PC-9 (cell line): ENCODE results near the gene ANKS1B. TPM values are rescaled to one million over a fixed set of nuclear protein-coding genes. Genes with fewer than 3 reads are reported as not detected.

Source experiments
- BruUV-seq: library from RNA; stranded (reverse); fragments of 400-500 nt; replicated peaks from 2 replicates; lab custom pipeline; 2021; lab: Mats Ljungman, UMichigan
- CTCF ChIA-PET: fragments of 300-600 bp; sonication (Branson Sonifier 250); formaldehyde crosslinking; loops from one replicate; lab custom pipeline; 2022; ENCODE audit warnings: antibody characterized with exemption; lab: Charles Lee
- POLR2A ChIA-PET: fragments of 300-600 bp; sonication (Branson Sonifier 250); formaldehyde crosslinking; loops from one replicate; lab custom pipeline; 2022; ENCODE audit warnings: antibody characterized with exemption; ENCODE audit not compliant: unreplicated experiment; lab: Charles Lee
- DNase-seq, 2 experiments: peaks; one replicate each; pipeline versions ENCODE4 v3.0.0 to v3.0.0-alpha.2; 2015 to 2022; ENCODE audit warnings: mixed read lengths in 1 of 2
- H2AFZ ChIP-seq: fragments of 200-600 bp; sonication (generic); 2 replicates; pipeline ENCODE4 v1.8.1; 2017; ENCODE audit warnings: antibody characterized with exemption
- H3F3A ChIP-seq: fragments of 200-600 bp; sonication (generic); 2 replicates; pipeline ENCODE4 v1.8.1; 2017; ENCODE audit warnings: antibody characterized with exemption, mild to moderate bottlenecking, low read depth; ENCODE audit not compliant: insufficient read depth
- H3K27ac ChIP-seq: fragments of 200-600 bp; sonication (generic); 2 replicates; pipeline ENCODE4 v1.6.1; 2016; ENCODE audit warnings: mixed run types
- H3K27me3 ChIP-seq: fragments of 200-600 bp; sonication (generic); 2 replicates; pipeline ENCODE4 v1.6.1; 2016; ENCODE audit warnings: low read depth, mixed run types; ENCODE audit not compliant: insufficient read depth
- H3K36me3 ChIP-seq: fragments of 200-600 bp; sonication (generic); 2 replicates; pipeline ENCODE4 v1.6.1; 2016; ENCODE audit warnings: low read depth, mixed run types
- H3K4me1 ChIP-seq: fragments of 200-600 bp; sonication (generic); replicated peaks from 2 replicates; pipeline ENCODE4 v1.6.1; 2016; ENCODE audit warnings: mixed run types; ENCODE audit not compliant: insufficient read depth
- H3K4me2 ChIP-seq: fragments of 200-600 bp; sonication (generic); 2 replicates; pipeline ENCODE4 v1.6.1; 2017; ENCODE audit warnings: mixed run types
- H3K4me3 ChIP-seq: fragments of 200-600 bp; sonication (generic); 2 replicates; pipeline ENCODE4 v1.6.1; 2016; ENCODE audit warnings: mixed run types
- H3K79me2 ChIP-seq: fragments of 200-600 bp; sonication (generic); 2 replicates; pipeline ENCODE4 v1.6.1; 2017; ENCODE audit warnings: low read depth, mixed run types
- H3K9me2 ChIP-seq: fragments of 200-600 bp; sonication (generic); 2 replicates; pipeline ENCODE4 v1.8.1; 2017; ENCODE audit warnings: mild to moderate bottlenecking; ENCODE audit not compliant: insufficient read depth
- H3K9me3 ChIP-seq: fragments of 200-600 bp; sonication (generic); 2 replicates; pipeline ENCODE4 v1.8.1; 2016; ENCODE audit warnings: low read depth; ENCODE audit not compliant: insufficient read depth
- H4K20me1 ChIP-seq: fragments of 200-600 bp; sonication (generic); 2 replicates; pipeline ENCODE4 v1.8.1; 2017; ENCODE audit not compliant: insufficient read depth
- EZH2 ChIP-seq: fragments of 200-600 bp; sonication (generic); IDR thresholded peaks from 2 replicates; pipeline ENCODE4 v1.8.0; 2017; ENCODE audit warnings: antibody characterized with exemption, low read depth
- intact Hi-C: fragments of 100-400 bp; cut with micrococcal nuclease; formaldehyde crosslinking; loops from one replicate; pipeline ENCODE4 v1.10.0; 2022; ENCODE audit not compliant: unreplicated experiment
- total RNA-seq: library from RNA; stranded (reverse); gene quantifications from 2 replicates; pipeline ENCODE4 v1.2.3, GENCODE V29; 2021
- TF ChIP-seq, protein P1 (sequence below): fragments of 200-600 bp; sonication (generic); conservative IDR thresholded peaks from 2 replicates; pipeline ENCODE4 v1.6.1; 2017; ENCODE audit warnings: mixed run types, antibody characterized with exemption, mild to moderate bottlenecking, moderate library complexity

The ANKS1B gene
- total RNA-seq, 1 experiment from 2014 or later, result not detected

DNA sequence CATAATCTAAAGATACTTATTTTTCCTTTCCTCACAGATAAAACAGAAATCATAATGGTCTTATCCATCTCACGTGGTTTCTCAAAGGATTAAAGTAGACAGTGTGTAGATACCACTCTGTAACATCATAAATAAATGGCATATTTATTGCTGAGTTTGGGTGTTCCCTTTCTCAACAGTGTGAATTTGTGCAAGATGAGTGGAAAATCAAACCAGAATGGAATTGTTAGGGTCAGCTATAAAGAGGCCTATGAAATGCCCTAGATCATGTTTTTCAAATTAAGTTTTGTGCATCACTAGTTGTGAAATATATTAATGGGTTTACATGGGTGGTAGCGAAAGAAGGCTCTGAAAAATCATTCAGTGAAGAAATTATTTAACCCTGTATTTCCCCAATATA lies 553.5 kb downstream of the ANKS1B start:
- no peak overlapping the region for H3K4me3 ChIP-seq
- BruUV-seq, result no TSS peak
- H3K4me2 ChIP-seq, result no peak overlapping the region
- no peak overlapping the region for H3K27ac ChIP-seq
- POLR2A ChIA-PET, result no interaction called here
- CTCF ChIA-PET, result no interaction called here
- TF ChIP-seq, protein P1, sequence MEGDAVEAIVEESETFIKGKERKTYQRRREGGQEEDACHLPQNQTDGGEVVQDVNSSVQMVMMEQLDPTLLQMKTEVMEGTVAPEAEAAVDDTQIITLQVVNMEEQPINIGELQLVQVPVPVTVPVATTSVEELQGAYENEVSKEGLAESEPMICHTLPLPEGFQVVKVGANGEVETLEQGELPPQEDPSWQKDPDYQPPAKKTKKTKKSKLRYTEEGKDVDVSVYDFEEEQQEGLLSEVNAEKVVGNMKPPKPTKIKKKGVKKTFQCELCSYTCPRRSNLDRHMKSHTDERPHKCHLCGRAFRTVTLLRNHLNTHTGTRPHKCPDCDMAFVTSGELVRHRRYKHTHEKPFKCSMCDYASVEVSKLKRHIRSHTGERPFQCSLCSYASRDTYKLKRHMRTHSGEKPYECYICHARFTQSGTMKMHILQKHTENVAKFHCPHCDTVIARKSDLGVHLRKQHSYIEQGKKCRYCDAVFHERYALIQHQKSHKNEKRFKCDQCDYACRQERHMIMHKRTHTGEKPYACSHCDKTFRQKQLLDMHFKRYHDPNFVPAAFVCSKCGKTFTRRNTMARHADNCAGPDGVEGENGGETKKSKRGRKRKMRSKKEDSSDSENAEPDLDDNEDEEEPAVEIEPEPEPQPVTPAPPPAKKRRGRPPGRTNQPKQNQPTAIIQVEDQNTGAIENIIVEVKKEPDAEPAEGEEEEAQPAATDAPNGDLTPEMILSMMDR, result no peak
- no peak for TF ChIP-seq EZH2
- H3K36me3 ChIP-seq, result no peaks in the 10 kb centered on the region
- no peaks in the 10 kb centered on the region for H3K27me3 ChIP-seq
- no peaks in the 10 kb centered on the region for H4K20me1 ChIP-seq
- H3F3A ChIP-seq, result no peaks in the 10 kb centered on the region
- no peak for DNase-seq
- intact Hi-C loops, result no loop called here
- no peaks in the 10 kb centered on the region for H3K9me3 ChIP-seq
- H2AFZ ChIP-seq, result no peak overlapping the region
- no peaks in the 10 kb centered on the region for H3K4me1 ChIP-seq
- no peaks in the 10 kb centered on the region for H3K79me2 ChIP-seq
- H3K9me2 ChIP-seq, result no peaks in the 10 kb centered on the region

DNA sequence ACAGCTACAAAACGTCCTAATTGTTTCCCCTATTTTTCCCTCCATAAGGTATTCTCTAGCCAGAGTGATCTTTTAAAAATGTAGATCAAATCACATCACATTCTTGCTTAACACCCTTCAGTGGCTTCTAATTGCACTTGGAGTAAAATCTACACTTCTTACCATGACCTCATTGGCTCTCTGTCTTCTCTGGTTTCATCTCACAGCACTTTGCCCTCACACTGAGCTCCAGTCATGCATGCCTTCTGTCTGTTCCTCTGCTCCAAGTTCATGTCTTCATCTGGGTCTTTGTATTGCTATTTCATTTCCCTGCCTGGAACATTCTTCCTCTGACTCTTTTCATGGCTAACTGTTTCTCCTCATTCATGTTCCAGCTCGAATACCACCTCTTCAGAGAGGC lies 557.6 kb downstream of the ANKS1B start:
- Histone ChIP-seq H3F3A (no peaks in the 10 kb centered on the region), H2AFZ (no peak overlapping the region), H3K9me3 (no peaks in the 10 kb centered on the region), H3K4me1 (no peaks in the 10 kb centered on the region), H3K79me2 (no peaks in the 10 kb centered on the region), H3K4me3 (no peak overlapping the region), H3K36me3 (no peaks in the 10 kb centered on the region), H3K4me2 (no peak overlapping the region), H3K27ac (no peak overlapping the region), H4K20me1 (no peaks in the 10 kb centered on the region), H3K9me2 (no peaks in the 10 kb centered on the region), H3K27me3 (no peaks in the 10 kb centered on the region)
- no peak for DNase-seq
- TF ChIP-seq, protein P1, result no peak
- TF ChIP-seq EZH2, result no peak
- CTCF ChIA-PET, result no interaction called here
- no TSS peak for BruUV-seq
- POLR2A ChIA-PET, result no interaction called here
- intact Hi-C loops, result no loop called here

DNA sequence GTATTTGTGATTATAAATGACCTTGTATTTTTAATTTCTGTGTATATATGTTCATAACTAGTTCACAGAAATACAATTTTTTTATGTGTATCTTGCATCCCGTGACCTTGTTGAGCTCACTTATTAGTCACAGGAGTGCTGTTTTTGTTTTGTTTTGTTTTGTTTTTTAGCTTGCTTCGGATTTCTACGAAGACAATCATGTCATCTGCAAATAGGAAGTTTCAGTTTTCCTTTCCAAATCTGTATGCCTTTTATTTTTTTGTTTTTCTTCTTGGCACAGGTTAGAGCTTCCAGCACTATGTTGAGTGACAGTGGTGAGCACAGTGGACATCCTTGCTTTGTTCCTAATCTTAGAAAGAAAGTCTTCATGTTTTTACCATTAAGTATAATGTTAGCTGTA lies 566.4 kb downstream of the ANKS1B start:
- TF ChIP-seq, protein P1, result no peak
- no peak for TF ChIP-seq EZH2

More for the DNA sequence above, 566.4 kb downstream of the ANKS1B start:
- intact Hi-C loops, result no loop called here
- no peak overlapping the region for H2AFZ ChIP-seq
- no peak overlapping the region for H3K27ac ChIP-seq
- H3K27me3 ChIP-seq, result no peaks in the 10 kb centered on the region
- no peaks in the 10 kb centered on the region for H4K20me1 ChIP-seq
- no peaks in the 10 kb centered on the region for H3K36me3 ChIP-seq
- no peak overlapping the region for H3K4me3 ChIP-seq
- no peaks in the 10 kb centered on the region for H3K9me2 ChIP-seq
- BruUV-seq, result no TSS peak
- no peaks in the 10 kb centered on the region for H3K9me3 ChIP-seq
- no peak for DNase-seq
- H3F3A ChIP-seq, result no peaks in the 10 kb centered on the region
- no peak overlapping the region for H3K4me2 ChIP-seq
- H3K4me1 ChIP-seq, result no peaks in the 10 kb centered on the region
- no peaks in the 10 kb centered on the region for H3K79me2 ChIP-seq
- ChIA-PET CTCF (no interaction called here), POLR2A (no interaction called here)
